IPS-20b (cell line): Measurements from ENCODE around the gene VPS18.

ENCODE experiments used
- H3K27ac ChIP-seq: one replicate; pipeline ENCODE4 v1.5.1; 2013; ENCODE audit warnings: low read length
- H3K27me3 ChIP-seq: 2 replicates; pipeline ENCODE4 v1.6.1; 2013; ENCODE audit warnings: mild to moderate bottlenecking, low read length, inconsistent platforms; ENCODE audit not compliant: insufficient read depth
- H3K36me3 ChIP-seq: 2 replicates; pipeline ENCODE4 v1.6.1; 2013; ENCODE audit warnings: low read depth, mild to moderate bottlenecking, inconsistent platforms, low read length, moderate library complexity; ENCODE audit not compliant: insufficient read depth
- H3K4me1 ChIP-seq: 2 replicates; pipeline ENCODE4 v1.6.1; 2013; ENCODE audit warnings: mild to moderate bottlenecking, control low read depth, inconsistent platforms, low read length, moderate library complexity; ENCODE audit not compliant: insufficient read depth
- H3K4me3 ChIP-seq: 2 replicates; pipeline ENCODE4 v1.5.1; 2013; ENCODE audit warnings: mild to moderate bottlenecking, low read length, inconsistent platforms
- H3K9ac ChIP-seq: 2 replicates; pipeline ENCODE4 v1.6.1; 2013; ENCODE audit warnings: low read depth, mild to moderate bottlenecking, inconsistent platforms, low read length, moderate library complexity
- H3K9me3 ChIP-seq: 2 replicates; pipeline ENCODE4 v1.6.1; 2013; ENCODE audit warnings: mild to moderate bottlenecking, low read depth, low read length, inconsistent platforms; ENCODE audit not compliant: insufficient read depth

The VPS18 gene

GRCh38 chr15:40891810-40892446 lies 2.3 kb upstream of the VPS18 start:
- Histone ChIP-seq H3K4me3 (no peak overlapping the region), H3K9me3 (no peaks in the 10 kb centered on the region), H3K4me1 (no peaks in the 10 kb centered on the region), H3K27ac (no peak overlapping the region), H3K27me3 (peaks cover 20% of the 10 kb centered on the region), H3K36me3 (peaks cover 13% of the 10 kb centered on the region), H3K9ac (no peak overlapping the region)

GRCh38 chr15:40892447-40893012 lies 1.7 kb upstream of the VPS18 start:
- Histone ChIP-seq H3K4me3 (no peak overlapping the region), H3K4me1 (no peaks in the 10 kb centered on the region), H3K27ac (no peak overlapping the region)

DNA sequence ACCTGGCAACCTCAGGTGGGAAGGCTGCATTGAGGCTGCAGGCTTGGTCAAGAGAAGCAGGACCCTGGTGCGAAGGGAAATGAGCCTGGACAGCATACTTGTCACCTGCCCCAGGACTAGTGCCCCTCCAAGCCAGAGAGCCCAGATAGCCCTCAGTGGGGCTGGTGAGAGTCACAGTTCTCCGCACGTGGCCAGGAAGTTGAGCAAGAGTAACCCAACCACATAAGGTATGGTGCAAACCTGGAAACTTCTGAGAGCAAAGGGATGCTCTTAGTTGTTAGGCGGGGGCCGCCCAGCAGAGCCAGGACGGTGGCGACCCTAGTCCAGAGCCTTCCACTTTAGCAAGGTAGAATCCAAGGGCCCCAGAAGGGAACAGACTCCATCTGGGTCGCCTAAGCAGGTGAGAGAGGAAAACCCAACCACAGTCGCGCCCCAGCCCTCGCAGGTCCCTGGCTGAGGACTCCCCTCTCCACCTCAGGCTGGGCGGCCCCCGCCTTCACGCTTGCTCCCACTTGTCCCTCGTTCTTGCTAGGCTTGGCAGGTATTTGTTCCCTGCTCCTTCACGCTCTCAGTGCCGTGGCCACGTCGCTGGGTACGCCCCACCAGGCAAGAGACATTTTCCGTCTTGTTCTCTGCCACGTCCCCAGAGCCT lies 1.1 kb upstream of the VPS18 start:
- Histone ChIP-seq H3K9me3 (no peaks in the 10 kb centered on the region), H3K36me3 (peaks cover 23% of the 10 kb centered on the region), H3K27ac (no peak overlapping the region), H3K4me3 (peak overlapping the region; percentile 79; the same call in 1 of the 2 replicates), H3K27me3 (peaks cover 20% of the 10 kb centered on the region), H3K4me1 (no peaks in the 10 kb centered on the region), H3K9ac (peak overlapping the region; percentile 75; the same call in 1 of the 2 replicates)

More at GRCh38 chr15:40892447-40893012, 1.7 kb upstream of the VPS18 start:
- Histone ChIP-seq H3K27me3 (peaks cover 20% of the 10 kb centered on the region), H3K9me3 (no peaks in the 10 kb centered on the region), H3K36me3 (peaks cover 19% of the 10 kb centered on the region), H3K9ac (no peak overlapping the region)

DNA sequence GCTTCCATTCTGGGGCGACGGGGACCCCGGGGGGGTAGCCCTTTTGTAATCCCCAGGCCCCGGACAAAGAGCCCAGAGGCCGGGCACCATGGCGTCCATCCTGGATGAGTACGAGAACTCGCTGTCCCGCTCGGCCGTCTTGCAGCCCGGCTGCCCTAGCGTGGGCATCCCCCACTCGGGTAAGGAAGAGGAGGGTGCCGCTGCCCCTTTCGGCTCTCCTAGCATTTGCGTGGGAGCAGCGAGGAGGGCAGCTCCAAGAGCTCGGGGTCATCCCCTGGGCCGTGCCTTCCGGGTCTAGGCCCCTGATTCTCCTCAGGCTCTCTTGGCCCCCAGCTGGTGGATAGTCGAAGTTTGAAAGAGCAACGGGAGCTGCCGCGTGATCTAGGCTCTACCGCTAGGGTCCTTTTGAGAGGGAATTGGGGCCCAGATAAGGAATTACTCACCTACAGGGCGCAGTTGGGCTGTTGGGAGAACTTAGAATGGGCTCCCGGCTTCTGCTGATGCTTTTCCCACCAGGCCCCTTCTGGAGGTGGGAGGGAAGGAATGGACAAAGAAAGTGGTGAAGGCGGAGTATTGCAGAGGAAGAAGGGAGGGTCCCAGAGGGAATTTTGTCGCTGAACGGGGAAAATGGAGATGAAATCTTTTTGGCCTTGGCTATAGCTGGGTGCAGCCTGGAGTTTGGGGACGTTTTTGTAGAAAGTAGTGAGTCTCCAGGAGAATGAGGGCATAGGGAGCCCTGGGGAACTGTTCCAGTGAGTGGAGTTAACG lies 615 bp downstream of the VPS18 start:
- peaks cover 40% of the 10 kb centered on the region for H3K36me3 ChIP-seq
- no peaks in the 10 kb centered on the region for H3K4me1 ChIP-seq

GRCh38 chr15:40899536-40900207 lies 5.4 kb downstream of the VPS18 start:
- no peak overlapping the region for H3K9ac ChIP-seq
- no peaks in the 10 kb centered on the region for H3K27me3 ChIP-seq
- no peaks in the 10 kb centered on the region; the same call in 1 of the 2 replicates for H3K4me1 ChIP-seq
- H3K9me3 ChIP-seq, result no peaks in the 10 kb centered on the region
- peaks cover 80% of the 10 kb centered on the region for H3K36me3 ChIP-seq
- no peak overlapping the region for H3K27ac ChIP-seq
- no peak overlapping the region for H3K4me3 ChIP-seq

More for the DNA sequence above, 615 bp downstream of the VPS18 start:
- peak overlapping the region; percentile 96 for H3K4me3 ChIP-seq
- peak overlapping the region; percentile 61 for H3K27ac ChIP-seq
- peaks cover 20% of the 10 kb centered on the region for H3K27me3 ChIP-seq
- H3K9me3 ChIP-seq, result no peaks in the 10 kb centered on the region
- H3K9ac ChIP-seq, result peak overlapping the region; percentile 95

DNA sequence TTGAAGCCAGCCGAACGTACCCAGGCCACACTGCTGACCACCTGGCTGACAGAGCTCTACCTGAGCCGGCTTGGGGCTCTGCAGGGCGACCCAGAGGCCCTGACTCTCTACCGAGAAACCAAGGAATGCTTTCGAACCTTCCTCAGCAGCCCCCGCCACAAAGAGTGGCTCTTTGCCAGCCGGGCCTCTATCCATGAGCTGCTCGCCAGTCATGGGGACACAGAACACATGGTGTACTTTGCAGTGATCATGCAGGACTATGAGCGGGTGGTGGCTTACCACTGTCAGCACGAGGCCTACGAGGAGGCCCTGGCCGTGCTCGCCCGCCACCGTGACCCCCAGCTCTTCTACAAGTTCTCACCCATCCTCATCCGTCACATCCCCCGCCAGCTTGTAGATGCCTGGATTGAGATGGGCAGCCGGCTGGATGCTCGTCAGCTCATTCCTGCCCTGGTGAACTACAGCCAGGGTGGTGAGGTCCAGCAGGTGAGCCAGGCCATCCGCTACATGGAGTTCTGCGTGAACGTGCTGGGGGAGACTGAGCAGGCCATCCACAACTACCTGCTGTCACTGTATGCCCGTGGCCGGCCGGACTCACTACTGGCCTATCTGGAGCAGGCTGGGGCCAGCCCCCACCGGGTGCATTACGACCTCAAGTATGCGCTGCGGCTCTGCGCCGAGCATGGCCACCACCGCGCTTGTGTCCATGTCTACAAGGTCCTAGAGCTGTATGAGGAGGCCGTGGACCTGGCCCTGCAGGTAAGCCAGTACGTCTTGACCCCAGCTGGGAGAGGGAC lies 6.2 kb downstream of the VPS18 start:
- no peaks in the 10 kb centered on the region for H3K27me3 ChIP-seq
- no peak overlapping the region for H3K9ac ChIP-seq
- H3K27ac ChIP-seq, result no peak overlapping the region
- no peak overlapping the region for H3K4me3 ChIP-seq
- H3K36me3 ChIP-seq, result peaks cover 85% of the 10 kb centered on the region
- no peaks in the 10 kb centered on the region; the same call in 1 of the 2 replicates for H3K4me1 ChIP-seq
- H3K9me3 ChIP-seq, result no peaks in the 10 kb centered on the region

- Histone ChIP-seq H3K36me3 (peaks cover 85% of the 10 kb centered on the region), H3K4me1 (peaks cover 4% of the 10 kb centered on the region; the same call in 1 of the 2 replicates), H3K4me3 (no peak overlapping the region), H3K9me3 (no peaks in the 10 kb centered on the region), H3K9ac (no peak overlapping the region), H3K27me3 (no peaks in the 10 kb centered on the region), H3K27ac (no peak overlapping the region)
Measured at GRCh38 chr15:40901053-40901443, 6.8 kb downstream of the VPS18 start.

- Histone ChIP-seq H3K9me3 (no peaks in the 10 kb centered on the region), H3K27ac (no peak overlapping the region), H3K9ac (no peak overlapping the region)
Measured at GRCh38 chr15:40902605-40903561, 8.6 kb downstream of the VPS18 start.

DNA sequence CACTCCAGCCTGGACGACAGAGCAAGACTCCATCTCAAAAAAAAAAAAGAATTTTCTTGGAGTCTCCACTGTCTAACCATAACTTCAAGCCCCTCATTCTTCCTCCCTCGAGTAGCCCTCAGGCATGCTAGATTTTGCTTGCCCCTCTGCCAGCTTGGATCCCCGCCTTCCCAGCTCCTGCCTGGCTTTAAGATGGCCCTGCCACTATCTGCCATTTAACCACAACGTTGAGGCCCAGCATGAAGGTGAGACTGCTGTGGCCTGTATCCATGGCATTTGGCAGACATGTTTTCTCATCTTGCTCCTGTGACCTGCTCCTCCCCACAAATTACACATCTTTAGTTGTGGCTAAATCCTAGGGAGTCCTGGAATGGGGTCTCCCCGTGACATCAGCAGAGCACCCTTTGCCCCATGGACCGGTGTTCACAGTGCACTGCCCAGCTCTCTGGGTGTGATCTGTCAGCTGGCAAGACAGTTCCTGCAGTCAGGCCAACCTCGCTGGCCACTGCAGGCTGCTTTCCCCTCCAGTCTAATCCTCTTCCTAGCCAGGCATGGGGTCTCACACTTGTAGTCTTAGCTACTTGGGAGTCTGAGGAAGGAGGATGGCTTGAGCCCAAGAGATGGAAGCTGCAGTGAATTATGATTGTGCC lies 10.4 kb downstream of the VPS18 start:
- no peaks in the 10 kb centered on the region for H3K27me3 ChIP-seq
- peaks cover 51% of the 10 kb centered on the region for H3K36me3 ChIP-seq
- peaks cover 9% of the 10 kb centered on the region; the same call in 1 of the 2 replicates for H3K4me1 ChIP-seq
- no peak overlapping the region for H3K27ac ChIP-seq
- H3K9me3 ChIP-seq, result no peaks in the 10 kb centered on the region
- H3K9ac ChIP-seq, result no peak overlapping the region
- no peak overlapping the region for H3K4me3 ChIP-seq

More at GRCh38 chr15:40902605-40903561, 8.6 kb downstream of the VPS18 start:
- H3K4me3 ChIP-seq, result no peak overlapping the region
- H3K4me1 ChIP-seq, result peaks cover 9% of the 10 kb centered on the region; the same call in 1 of the 2 replicates
- H3K27me3 ChIP-seq, result no peaks in the 10 kb centered on the region
- peaks cover 68% of the 10 kb centered on the region for H3K36me3 ChIP-seq
